ENCODE results near the gene ARHGAP4.

ARHGAP4 gene

GRCh38 chrX:153925739-153926551 lies at the start of gene ARHGAP4:
ARHGAP4 (minus strand) TSS chrX:153926264; CDS start chrX:153926202, 62 bp downstream.
- DNase-seq (ENCODE audit: low read depth): peak; percentile 28

GRCh38 chrX:153974726-153975286 lies 48.7 kb upstream of the ARHGAP4 start:
- no peak for DNase-seq (ENCODE audit: low read depth)

- DNase-seq (ENCODE audit: low read depth): no peak
Measured at GRCh38 chrX:153974003-153974725, 48.1 kb upstream of the ARHGAP4 start.

DNA sequence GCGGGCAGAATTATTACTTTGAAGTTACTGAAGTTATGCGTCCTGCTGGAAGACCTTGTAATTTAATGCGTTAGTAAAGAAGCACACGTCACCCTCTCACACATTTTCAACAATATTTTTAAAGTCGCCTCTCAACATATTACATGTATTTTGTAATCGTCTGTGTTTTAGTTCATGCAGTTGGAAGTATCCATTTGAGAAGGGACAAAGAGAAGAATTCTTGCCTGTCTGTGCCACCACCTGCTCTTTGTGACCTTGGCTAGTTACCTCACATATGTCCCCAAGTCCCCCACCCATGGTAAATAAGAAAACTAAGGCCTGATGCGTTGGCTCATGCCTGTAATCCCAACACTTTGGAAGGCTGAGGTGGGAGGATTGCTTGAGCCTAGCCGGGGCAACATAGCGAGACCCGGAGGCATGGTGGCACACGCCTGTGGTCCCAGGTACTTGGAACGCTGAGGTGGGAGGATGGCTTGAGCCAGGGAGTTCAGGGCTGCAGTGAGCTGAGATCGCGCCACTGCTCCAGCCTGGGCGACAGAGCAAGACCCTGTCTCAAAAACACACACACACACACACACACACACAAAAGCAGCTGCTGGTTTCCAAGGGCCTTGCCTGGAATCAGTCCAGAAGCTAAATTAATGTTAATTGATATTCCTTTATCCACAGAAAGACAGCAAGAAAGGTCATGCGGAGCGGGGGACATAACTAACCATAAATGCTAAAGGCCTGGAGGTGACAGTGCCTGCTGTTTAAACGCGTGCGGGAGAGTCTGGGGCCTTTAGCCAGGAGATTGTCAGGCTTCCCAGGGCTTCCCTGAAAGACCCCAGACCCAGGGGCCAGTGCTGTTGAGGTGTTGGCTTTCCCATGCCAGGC lies 47.3 kb upstream of the ARHGAP4 start:
- no peak for DNase-seq (ENCODE audit: low read depth)

GRCh38 chrX:153972368-153973126 lies 46.5 kb upstream of the ARHGAP4 start, which contains the start of gene TMEM187:
TMEM187 (plus strand) TSS chrX:153972754; CDS start chrX:153982063, 9,309 bp downstream.
- DNase-seq (ENCODE audit: low read depth): peak; percentile 88

DNA sequence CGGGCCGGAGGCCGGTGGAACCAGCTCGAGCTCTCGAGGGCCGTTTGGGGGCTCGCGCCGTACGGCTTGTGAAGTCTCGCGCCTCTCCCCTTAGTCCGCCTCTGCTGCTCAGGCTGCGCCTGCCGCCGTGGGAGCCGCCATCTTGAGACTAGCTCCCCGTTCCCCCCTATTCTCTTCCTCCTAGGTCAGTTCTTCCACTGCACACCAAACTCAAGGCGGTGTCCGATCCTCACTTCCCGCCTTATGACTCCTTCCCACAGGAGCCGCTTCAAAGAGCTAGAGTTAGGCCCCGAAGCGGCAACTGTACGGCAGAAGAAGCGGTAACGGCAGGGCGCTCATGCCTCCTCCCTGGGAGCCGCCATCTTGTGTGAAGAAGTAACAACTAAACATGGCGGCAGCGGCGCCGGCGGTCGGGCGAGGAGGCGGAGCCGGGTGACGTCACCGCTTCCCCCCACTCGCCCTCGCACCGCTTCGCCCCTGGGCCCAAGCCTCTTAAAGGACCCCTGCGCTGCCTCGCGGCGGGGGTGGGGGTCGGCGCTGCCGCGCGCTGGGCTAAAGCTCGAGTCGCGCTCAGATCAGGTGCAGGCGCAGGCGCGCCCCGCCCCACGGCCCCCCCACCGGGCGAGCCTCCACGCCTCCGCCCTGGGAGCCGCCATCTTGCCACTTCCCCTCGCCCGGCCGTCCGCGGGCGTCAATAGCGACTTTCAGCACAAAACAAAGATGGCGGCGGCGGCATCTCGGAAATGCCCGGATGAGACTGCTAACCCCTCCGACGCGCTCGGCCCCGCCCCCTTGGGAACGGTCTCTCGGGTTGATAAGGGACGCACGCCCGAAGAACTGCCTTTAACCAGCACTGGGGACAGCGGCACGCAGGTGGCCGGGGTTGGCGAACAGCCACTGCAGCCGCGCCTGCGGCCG lies 45.6 kb upstream of the ARHGAP4 start, which contains the start of gene HCFC1:
Gene HCFC1, minus strand, starts transcription at position 369 of the 918 bp plus-strand sequence. CDS start 978 bp downstream, outside the sequence.
- DNase-seq (ENCODE audit: low read depth): peak; percentile 91

- peak; percentile 89 for DNase-seq (ENCODE audit: low read depth)
Measured at GRCh38 chrX:153971124-153971449, 45.0 kb upstream of the ARHGAP4 start.

- DNase-seq (ENCODE audit: low read depth): no peak
Measured at GRCh38 chrX:153970357-153971123, 44.5 kb upstream of the ARHGAP4 start.

DNA sequence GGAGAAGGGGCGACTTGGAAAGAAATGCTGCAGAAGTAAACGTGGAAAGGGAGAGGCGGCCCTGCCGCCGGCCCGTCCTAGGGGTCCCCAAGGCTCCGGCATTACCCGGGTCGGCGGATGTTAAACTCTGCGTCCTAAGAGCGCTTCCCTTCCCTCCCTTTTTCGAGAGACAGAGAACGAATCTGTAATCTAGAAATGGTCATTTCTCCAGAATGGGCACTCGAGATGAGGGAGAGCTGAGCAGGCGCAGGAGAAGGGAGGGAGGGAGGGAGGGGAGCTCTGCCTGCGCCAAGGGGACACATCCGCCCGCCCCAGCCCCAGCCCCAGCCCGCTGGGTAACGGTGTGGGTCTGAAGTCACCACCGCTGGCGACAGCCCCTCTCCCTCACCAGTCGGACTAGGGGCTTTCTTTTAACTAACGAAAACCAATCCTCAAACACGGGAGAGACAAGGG lies 43.9 kb upstream of the ARHGAP4 start:
- no peak for DNase-seq (ENCODE audit: low read depth)

- no peak for DNase-seq (ENCODE audit: low read depth)
Measured at GRCh38 chrX:153969125-153969903, 43.2 kb upstream of the ARHGAP4 start.

- DNase-seq (ENCODE audit: low read depth): no peak
Measured at GRCh38 chrX:153968754-153969124, 42.7 kb upstream of the ARHGAP4 start.

GRCh38 chrX:153968255-153968654 lies 42.2 kb upstream of the ARHGAP4 start:
- no peak for DNase-seq (ENCODE audit: low read depth)

- DNase-seq (ENCODE audit: low read depth): no peak
Measured at GRCh38 chrX:153967536-153968224, 41.6 kb upstream of the ARHGAP4 start.

GRCh38 chrX:153966841-153967535 lies 40.9 kb upstream of the ARHGAP4 start:
- no peak for DNase-seq (ENCODE audit: low read depth)

DNA sequence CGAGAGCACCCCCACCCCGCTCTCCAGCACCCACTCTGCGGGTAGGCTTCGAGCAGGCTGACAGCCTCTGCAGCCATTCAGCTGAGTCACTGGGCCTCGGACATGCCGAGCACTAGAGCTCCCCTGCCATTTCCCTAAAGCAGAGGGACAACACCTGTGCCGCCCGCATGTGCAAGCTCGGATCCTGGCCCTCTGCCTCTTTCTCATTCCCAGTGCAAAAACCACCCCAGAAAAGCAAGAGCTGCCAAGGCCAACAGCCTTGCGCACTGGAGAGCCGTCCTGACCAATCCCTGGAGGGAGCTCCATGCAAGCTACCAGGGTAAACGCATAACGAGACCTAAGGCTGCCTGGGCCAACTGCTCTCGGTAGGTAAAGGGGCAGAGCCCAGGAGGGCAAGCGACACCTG lies 40.2 kb upstream of the ARHGAP4 start:
- no peak for DNase-seq (ENCODE audit: low read depth)

- no peak for DNase-seq (ENCODE audit: low read depth)
Measured at GRCh38 chrX:153965406-153965805, 39.3 kb upstream of the ARHGAP4 start.

GRCh38 chrX:153964105-153964504 lies 38.0 kb upstream of the ARHGAP4 start:
- no peak for DNase-seq (ENCODE audit: low read depth)
